ENCODE measurements around the gene OPCML.

OPCML gene

GRCh38 chr11:132911186-132911585 lies 621.1 kb downstream of the OPCML start:
- H3K9ac ChIP-seq: no peak overlapping the region
- TF ChIP-seq CTCF (conservative IDR thresholded peaks at IDR 0.05; ENCODE audit: low read depth, low read length): no peak
- H3K79me2 ChIP-seq (ENCODE audit: insufficient read depth, low read depth): no peaks in the 10 kb centered on the region
- no peak overlapping the region for H2AFZ ChIP-seq (ENCODE audit: low read depth)
- H3K27me3 ChIP-seq (ENCODE audit: insufficient read depth, low read depth): no peaks in the 10 kb centered on the region
- H3K4me2 ChIP-seq: no peak overlapping the region
- H3K27ac ChIP-seq: no peak overlapping the region
- H4K20me1 ChIP-seq (ENCODE audit: insufficient read depth): no peaks in the 10 kb centered on the region
- no peaks in the 10 kb centered on the region for H3K4me1 ChIP-seq (ENCODE audit: low read depth, poor library complexity, severe bottlenecking)
- H3K4me3 ChIP-seq (IDR thresholded peaks at IDR 0.05; ENCODE audit: insufficient read depth, low read depth, low read length): no peak overlapping the region
- H3K36me3 ChIP-seq (ENCODE audit: insufficient read depth): no peaks in the 10 kb centered on the region

- H3K27ac ChIP-seq: no peak overlapping the region
- no peaks in the 10 kb centered on the region for H3K79me2 ChIP-seq (ENCODE audit: insufficient read depth, low read depth)
- H3K36me3 ChIP-seq (ENCODE audit: insufficient read depth): no peaks in the 10 kb centered on the region
- H3K27me3 ChIP-seq (ENCODE audit: insufficient read depth, low read depth): no peaks in the 10 kb centered on the region
- H3K4me1 ChIP-seq (ENCODE audit: low read depth, poor library complexity, severe bottlenecking): no peaks in the 10 kb centered on the region
- H3K4me2 ChIP-seq: no peak overlapping the region
- no peak overlapping the region for H3K9ac ChIP-seq
- H3K4me3 ChIP-seq (IDR thresholded peaks at IDR 0.05; ENCODE audit: insufficient read depth, low read depth, low read length): no peak overlapping the region
- no peaks in the 10 kb centered on the region for H4K20me1 ChIP-seq (ENCODE audit: insufficient read depth)
- H2AFZ ChIP-seq (ENCODE audit: low read depth): no peak overlapping the region
- no peak for TF ChIP-seq CTCF (conservative IDR thresholded peaks at IDR 0.05; ENCODE audit: low read depth, low read length)
These were observed 622.1 kb downstream of the OPCML start for GRCh38 chr11:132910011-132910760.

- Histone ChIP-seq H3K36me3 (ENCODE audit: insufficient read depth) (no peaks in the 10 kb centered on the region), H3K4me1 (ENCODE audit: low read depth, poor library complexity, severe bottlenecking) (no peaks in the 10 kb centered on the region)
These were observed 623.2 kb downstream of the OPCML start for GRCh38 chr11:132909021-132909606.

GRCh38 chr11:132908414-132908810 lies 623.9 kb downstream of the OPCML start:
- no peaks in the 10 kb centered on the region for H3K4me1 ChIP-seq (ENCODE audit: low read depth, poor library complexity, severe bottlenecking)
- H3K27me3 ChIP-seq (ENCODE audit: insufficient read depth, low read depth): no peaks in the 10 kb centered on the region
- no peak overlapping the region for H3K4me3 ChIP-seq (IDR thresholded peaks at IDR 0.05; ENCODE audit: insufficient read depth, low read depth, low read length)
- H3K36me3 ChIP-seq (ENCODE audit: insufficient read depth): no peaks in the 10 kb centered on the region
- H3K27ac ChIP-seq: no peak overlapping the region
- H3K4me2 ChIP-seq: no peak overlapping the region
- TF ChIP-seq CTCF (conservative IDR thresholded peaks at IDR 0.05; ENCODE audit: low read depth, low read length): no peak
- no peak overlapping the region for H3K9ac ChIP-seq
- no peak overlapping the region for H2AFZ ChIP-seq (ENCODE audit: low read depth)
- H4K20me1 ChIP-seq (ENCODE audit: insufficient read depth): no peaks in the 10 kb centered on the region
- no peaks in the 10 kb centered on the region for H3K79me2 ChIP-seq (ENCODE audit: insufficient read depth, low read depth)

More at GRCh38 chr11:132909021-132909606, 623.2 kb downstream of the OPCML start:
- no peak for TF ChIP-seq CTCF (conservative IDR thresholded peaks at IDR 0.05; ENCODE audit: low read depth, low read length)
- no peak overlapping the region for H2AFZ ChIP-seq (ENCODE audit: low read depth)
- H3K79me2 ChIP-seq (ENCODE audit: insufficient read depth, low read depth): no peaks in the 10 kb centered on the region
- H3K4me2 ChIP-seq: no peak overlapping the region
- H3K9ac ChIP-seq: no peak overlapping the region
- H3K4me3 ChIP-seq (IDR thresholded peaks at IDR 0.05; ENCODE audit: insufficient read depth, low read depth, low read length): no peak overlapping the region
- H3K27me3 ChIP-seq (ENCODE audit: insufficient read depth, low read depth): no peaks in the 10 kb centered on the region
- H4K20me1 ChIP-seq (ENCODE audit: insufficient read depth): no peaks in the 10 kb centered on the region
- H3K27ac ChIP-seq: no peak overlapping the region

All from KMS-11 (cell line).